Measurements from ENCODE around the gene GARIN1A.

Gene GARIN1A

DNA sequence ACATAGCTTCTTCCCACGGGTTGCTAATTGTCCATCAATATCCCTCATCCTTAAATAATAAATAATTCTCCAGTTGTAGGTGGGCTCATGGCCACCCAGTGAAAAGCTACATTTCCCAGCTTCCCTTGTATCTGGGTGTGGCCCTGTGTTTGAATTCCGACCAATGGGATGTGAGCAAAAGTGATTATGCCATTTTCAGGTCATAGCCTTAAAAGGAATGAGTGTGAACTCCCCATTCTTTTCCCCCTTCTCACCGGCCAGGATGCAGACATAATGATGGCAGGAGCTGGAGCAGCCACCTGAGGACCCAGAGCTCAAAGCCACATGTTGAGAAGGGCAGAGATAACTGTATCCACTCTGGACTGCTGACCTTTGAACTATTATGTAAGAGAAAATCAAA, 36.7 kb downstream of the GARIN1A start:
- ChIA-PET CTCF (interaction anchor here (0.7 to 1.4 kb wide), 6 partner anchors 8 to 72 kb away, joined by 3 to 4 read pairs (median 3); partner anchors contain the start of gene GARIN1A), POLR2A (no interaction called here)
- no peak for DNase-seq (ENCODE audit: extremely low spot score)
- TF ChIP-seq, protein P1, sequence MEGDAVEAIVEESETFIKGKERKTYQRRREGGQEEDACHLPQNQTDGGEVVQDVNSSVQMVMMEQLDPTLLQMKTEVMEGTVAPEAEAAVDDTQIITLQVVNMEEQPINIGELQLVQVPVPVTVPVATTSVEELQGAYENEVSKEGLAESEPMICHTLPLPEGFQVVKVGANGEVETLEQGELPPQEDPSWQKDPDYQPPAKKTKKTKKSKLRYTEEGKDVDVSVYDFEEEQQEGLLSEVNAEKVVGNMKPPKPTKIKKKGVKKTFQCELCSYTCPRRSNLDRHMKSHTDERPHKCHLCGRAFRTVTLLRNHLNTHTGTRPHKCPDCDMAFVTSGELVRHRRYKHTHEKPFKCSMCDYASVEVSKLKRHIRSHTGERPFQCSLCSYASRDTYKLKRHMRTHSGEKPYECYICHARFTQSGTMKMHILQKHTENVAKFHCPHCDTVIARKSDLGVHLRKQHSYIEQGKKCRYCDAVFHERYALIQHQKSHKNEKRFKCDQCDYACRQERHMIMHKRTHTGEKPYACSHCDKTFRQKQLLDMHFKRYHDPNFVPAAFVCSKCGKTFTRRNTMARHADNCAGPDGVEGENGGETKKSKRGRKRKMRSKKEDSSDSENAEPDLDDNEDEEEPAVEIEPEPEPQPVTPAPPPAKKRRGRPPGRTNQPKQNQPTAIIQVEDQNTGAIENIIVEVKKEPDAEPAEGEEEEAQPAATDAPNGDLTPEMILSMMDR (IDR thresholded peaks at IDR 0.05; ENCODE audit: control extremely low read depth, extremely low read depth, low read depth, missing control alignments): no peak

DNA sequence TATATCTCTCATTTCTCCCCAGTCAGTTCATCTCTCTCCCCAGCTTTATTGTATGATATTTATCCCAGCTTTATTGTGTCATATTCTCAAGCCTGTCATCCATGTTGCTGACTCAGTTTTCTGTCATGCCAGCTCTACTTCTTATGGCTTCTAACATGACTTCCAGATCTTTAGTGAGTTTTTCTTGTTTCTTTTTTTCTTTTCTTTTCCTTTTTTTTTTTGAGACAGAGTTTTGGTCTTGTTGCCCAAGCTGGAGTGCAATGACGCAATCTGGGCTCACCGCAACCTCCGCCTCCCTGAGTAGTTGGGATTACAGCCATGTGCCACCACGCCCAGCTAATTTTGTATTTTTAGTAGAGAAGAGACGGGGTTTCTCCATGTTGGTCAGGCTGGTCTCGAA, 38.4 kb downstream of the GARIN1A start:
- CTCF ChIA-PET: interaction anchor here (1.4 kb wide), 1 partner anchor 14 kb away, joined by 3 read pairs; no protein-coding TSS in a partner anchor
- POLR2A ChIA-PET: no interaction called here
- TF ChIP-seq, protein P1 (IDR thresholded peaks at IDR 0.05; ENCODE audit: control extremely low read depth, extremely low read depth, low read depth, missing control alignments): no peak
- no peak for DNase-seq (ENCODE audit: extremely low spot score)

DNA sequence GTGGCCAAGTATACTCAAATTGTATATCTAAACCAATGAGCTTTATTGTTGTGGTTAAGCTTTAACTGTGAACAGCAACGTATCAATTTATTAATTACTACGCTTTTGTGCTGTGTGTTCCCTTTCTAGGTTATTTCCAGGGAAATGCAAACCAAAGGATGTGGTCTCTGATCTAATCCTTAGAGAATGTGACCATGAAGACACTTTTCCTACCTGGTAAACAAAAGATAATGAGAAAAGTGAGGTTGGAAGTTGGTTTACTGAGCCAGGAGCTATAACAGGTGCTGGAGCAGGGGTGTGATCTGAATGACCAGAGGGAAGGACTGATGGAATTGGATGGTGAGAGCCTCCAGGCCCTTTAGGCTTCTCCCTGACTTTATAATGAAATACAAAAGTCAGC, 41.7 kb downstream of the GARIN1A start:
- no peak for DNase-seq (ENCODE audit: extremely low spot score)
- POLR2A ChIA-PET: interaction anchor here (0.7 kb wide), 1 partner anchor 215 kb away, joined by 4 read pairs; no protein-coding TSS in a partner anchor
- TF ChIP-seq, protein P1 (IDR thresholded peaks at IDR 0.05; ENCODE audit: control extremely low read depth, extremely low read depth, low read depth, missing control alignments): no peak
- CTCF ChIA-PET: interaction anchor here (0.8 to 1.2 kb wide), 4 partner anchors 9 to 287 kb away, joined by 3 to 4 read pairs (median 4); no protein-coding TSS in a partner anchor

DNA sequence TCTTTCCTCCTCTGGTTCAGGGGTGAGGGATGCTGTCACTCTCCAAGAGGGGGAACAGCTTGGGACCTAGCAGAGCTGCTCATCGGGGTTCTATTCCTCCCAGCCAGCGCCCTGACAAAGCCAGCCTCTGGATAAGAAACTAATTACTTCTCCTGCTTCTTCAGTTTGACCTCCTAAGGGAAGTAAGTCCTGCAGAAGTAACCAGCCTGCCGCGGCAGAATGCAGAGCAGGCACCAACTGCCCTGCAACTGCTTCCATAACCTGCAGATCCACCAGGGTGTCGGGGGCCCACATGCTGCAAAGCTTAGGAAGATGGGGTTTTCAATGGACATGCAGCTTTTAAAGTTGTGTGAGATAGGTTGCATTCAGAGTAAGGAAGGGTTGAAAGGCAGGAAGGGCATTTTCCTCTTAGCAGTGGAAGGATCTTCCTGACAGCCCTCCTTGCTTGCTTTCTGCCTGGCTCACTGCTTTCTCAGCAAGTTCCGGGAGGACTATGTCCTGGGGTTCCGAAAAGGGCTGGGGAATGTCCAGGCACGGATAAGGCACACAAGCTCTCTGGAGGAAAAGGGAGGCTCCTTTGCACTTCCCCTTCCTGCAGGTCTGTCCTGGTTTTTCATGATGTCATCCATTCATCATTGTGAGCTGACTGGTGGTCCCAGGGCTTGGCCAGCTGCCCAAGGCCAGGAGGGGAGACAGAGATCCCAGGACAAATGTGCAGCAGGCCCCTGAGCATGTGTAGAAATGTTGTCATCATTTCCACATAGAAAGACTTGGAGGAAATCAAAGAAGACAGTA, 42.8 kb downstream of the GARIN1A start:
- TF ChIP-seq, protein P1 (IDR thresholded peaks at IDR 0.05; ENCODE audit: control extremely low read depth, extremely low read depth, low read depth, missing control alignments): no peak
- ChIA-PET POLR2A (no interaction called here), CTCF (no interaction called here)

DNA sequence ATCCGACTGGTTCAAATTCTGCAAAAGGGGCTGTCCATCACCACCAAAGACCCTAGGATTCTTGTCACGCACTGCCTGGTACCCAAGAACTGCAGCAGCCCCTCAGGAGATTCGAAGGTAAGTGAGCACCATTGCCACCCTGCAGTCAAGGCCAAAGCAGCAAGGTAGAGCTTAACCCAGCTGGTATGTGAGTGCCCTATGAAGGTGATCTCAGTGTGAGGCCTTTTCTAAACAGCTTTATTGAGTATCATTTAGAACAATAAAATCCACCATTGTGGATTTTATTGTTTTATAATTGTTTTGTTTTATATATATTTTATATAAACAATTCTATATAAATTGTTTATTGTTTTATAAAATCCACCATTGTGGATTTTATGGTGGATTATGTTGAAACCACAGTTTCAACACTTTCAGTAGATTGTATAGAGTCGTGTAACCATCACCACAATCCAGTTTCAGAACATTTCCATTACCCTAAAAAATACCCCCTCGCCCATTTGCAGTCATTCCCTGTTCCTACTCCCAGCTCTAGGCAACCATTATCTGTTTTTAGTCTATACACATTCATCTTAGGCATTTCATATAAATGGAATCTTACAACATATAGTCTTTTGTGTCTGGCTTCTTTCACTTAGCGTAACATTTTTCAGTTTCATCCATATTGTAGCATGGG, 47.0 kb downstream of the GARIN1A start:
- CTCF ChIA-PET: interaction anchor here (0.7 to 1.2 kb wide), 3 partner anchors 11 to 38 kb away, joined by 3 read pairs; no protein-coding TSS in a partner anchor
- TF ChIP-seq, protein P1 (IDR thresholded peaks at IDR 0.05; ENCODE audit: control extremely low read depth, extremely low read depth, low read depth, missing control alignments): no peak
- POLR2A ChIA-PET: no interaction called here
- DNase-seq (ENCODE audit: extremely low spot score): no peak

More for the DNA sequence above, 42.8 kb downstream of the GARIN1A start:
- DNase-seq (ENCODE audit: extremely low spot score): no peak

DNA sequence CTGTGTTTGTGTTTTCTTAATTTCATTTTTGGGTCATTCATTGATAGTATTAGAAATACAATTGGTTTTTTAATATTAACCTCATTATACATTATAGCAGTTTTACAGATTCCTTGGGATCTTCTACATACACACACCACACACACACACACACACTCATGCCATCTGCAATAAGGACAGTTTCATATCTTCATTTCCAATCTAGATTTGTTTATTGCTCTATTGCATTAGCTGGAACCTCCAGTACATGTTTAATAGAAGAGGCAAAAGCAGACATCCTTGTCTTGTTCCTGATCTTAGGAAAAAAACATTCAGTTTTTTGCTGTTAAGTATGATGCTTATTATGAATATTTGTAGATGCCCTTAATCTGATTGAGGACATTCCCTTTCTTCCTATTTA, 49.3 kb downstream of the GARIN1A start:
- POLR2A ChIA-PET: no interaction called here
- DNase-seq (ENCODE audit: extremely low spot score): no peak
- CTCF ChIA-PET: no interaction called here
- TF ChIP-seq, protein P1 (IDR thresholded peaks at IDR 0.05; ENCODE audit: control extremely low read depth, extremely low read depth, low read depth, missing control alignments): no peak
